GM23338 (cell line): ENCODE data around the gene CORO7. TPM values are rescaled to one million over a fixed set of nuclear protein-coding genes. Genes with fewer than 3 reads are reported as not detected.

Experiments used
- ATAC-seq: fragments of 200-7000 bp; cut with Tn5 transposase; 3 replicates; pipeline ENCODE4 v1.9.1; 2020
- DNase-seq: peaks from one replicate; pipeline ENCODE4 v3.0.0-alpha.2; 2015; ENCODE audit warnings: low spot score
- H2AFZ ChIP-seq: fragments of 200-600 bp; sonication (generic); 2 replicates; pipeline ENCODE4 v1.8.0; 2016; ENCODE audit warnings: antibody characterized with exemption, mild to moderate bottlenecking, moderate library complexity
- H3F3A ChIP-seq: fragments of 200-600 bp; sonication (generic); replicated peaks from 2 replicates; pipeline ENCODE4 v1.8.0; 2017; ENCODE audit warnings: antibody characterized with exemption, mixed run types, low read depth
- H3K27ac ChIP-seq: fragments of 200-600 bp; sonication (generic); 2 replicates; pipeline ENCODE4 v1.6.1; 2016; ENCODE audit warnings: low read depth
- H3K27me3 ChIP-seq: fragments of 200-600 bp; sonication (generic); 2 replicates; pipeline ENCODE4 v1.8.0; 2016; ENCODE audit warnings: mild to moderate bottlenecking, mixed run types, moderate library complexity; ENCODE audit not compliant: insufficient read depth
- H3K36me3 ChIP-seq: fragments of 200-600 bp; sonication (generic); 2 replicates; pipeline ENCODE4 v1.8.0; 2016; ENCODE audit warnings: mild to moderate bottlenecking; ENCODE audit not compliant: insufficient read depth
- H3K4me1 ChIP-seq: fragments of 200-600 bp; sonication (generic); 2 replicates; pipeline ENCODE4 v1.8.0; 2016; ENCODE audit warnings: mild to moderate bottlenecking, moderate library complexity; ENCODE audit not compliant: insufficient read depth
- H3K4me2 ChIP-seq: fragments of 200-600 bp; sonication (generic); 2 replicates; pipeline ENCODE4 v1.7.1; 2017; ENCODE audit warnings: mixed run types
- H3K4me3 ChIP-seq: fragments of 200-600 bp; sonication (generic); 2 replicates; pipeline ENCODE4 v1.6.1; 2016; ENCODE audit warnings: mixed run types
- H3K79me2 ChIP-seq: fragments of 200-600 bp; sonication (generic); replicated peaks from 2 replicates; pipeline ENCODE4 v1.8.0; 2017; ENCODE audit warnings: mild to moderate bottlenecking; ENCODE audit not compliant: insufficient read depth
- H3K9me2 ChIP-seq: fragments of 200-600 bp; sonication (generic); 2 replicates; pipeline ENCODE4 v1.8.0; 2017; ENCODE audit not compliant: insufficient read depth
- H4K20me1 ChIP-seq: fragments of 200-600 bp; sonication (generic); replicated peaks from 2 replicates; pipeline ENCODE4 v1.8.0; 2017; ENCODE audit warnings: mild to moderate bottlenecking; ENCODE audit not compliant: insufficient read depth
- H3K27ac Mint-ChIP-seq: 2 replicates; pipeline ENCODE4 v1.8.0; 2020; ENCODE audit warnings: inconsistent platforms, mild to moderate bottlenecking, moderate library complexity, mixed read lengths
- H3K27me3 Mint-ChIP-seq: 3 replicates; pipeline ENCODE4 v1.8.0; 2022; ENCODE audit warnings: low read depth, mild to moderate bottlenecking, moderate library complexity, mixed read lengths, inconsistent platforms; ENCODE audit not compliant: insufficient read depth, poor library complexity
- H3K36me3 Mint-ChIP-seq: 3 replicates; pipeline ENCODE4 v1.8.0; 2021; ENCODE audit warnings: low read depth, mild to moderate bottlenecking, inconsistent platforms, moderate library complexity, mixed read lengths
- H3K4me1 Mint-ChIP-seq: 3 replicates; pipeline ENCODE4 v1.8.0; 2020; ENCODE audit warnings: mild to moderate bottlenecking, inconsistent platforms, mixed read lengths
- H3K4me3 Mint-ChIP-seq: 3 replicates; pipeline ENCODE4 v1.8.0; 2021; ENCODE audit warnings: moderate library complexity, mild to moderate bottlenecking, inconsistent platforms, mixed read lengths
- H3K9me3 Mint-ChIP-seq: 3 replicates; pipeline ENCODE4 v1.8.0; 2020; ENCODE audit warnings: moderate library complexity, mild to moderate bottlenecking, inconsistent platforms, mixed read lengths
- CREB1 ChIP-seq: fragments of 250-450 bp; sonication (Bioruptor Pico); IDR thresholded peaks from 2 replicates; pipeline ENCODE4 v1.5.0; 2020; ENCODE audit warnings: low read depth, mild to moderate bottlenecking, moderate library complexity
- ETS1 ChIP-seq: IDR thresholded peaks from 2 replicates; pipeline ENCODE4 v1.6.1; 2016; ENCODE audit warnings: antibody characterized with exemption
- EZH2 ChIP-seq: fragments of 200-600 bp; sonication (generic); IDR thresholded peaks from one replicate; pipeline ENCODE4 v1.8.0; 2017; ENCODE audit warnings: antibody characterized with exemption, mild to moderate bottlenecking, low read depth; ENCODE audit not compliant: unreplicated experiment
- EZH2phosphoT487 ChIP-seq: fragments of 200-600 bp; sonication (generic); IDR thresholded peaks from one replicate; pipeline ENCODE4 v1.8.1; 2018; ENCODE audit warnings: antibody characterized with exemption; ENCODE audit not compliant: unreplicated experiment
- JUNB ChIP-seq: IDR thresholded peaks from one replicate; pipeline ENCODE4 v1.6.1; 2016; ENCODE audit warnings: antibody characterized with exemption; ENCODE audit not compliant: unreplicated experiment
- NANOG ChIP-seq: IDR thresholded peaks from 2 replicates; pipeline ENCODE4 v1.6.1; 2016; ENCODE audit warnings: antibody characterized with exemption, borderline replicate concordance
- POLR2AphosphoS5 ChIP-seq: IDR thresholded peaks from 2 replicates; pipeline ENCODE4 v1.6.1; 2016; ENCODE audit warnings: antibody characterized with exemption, low read depth
- REST ChIP-seq: IDR thresholded peaks from one replicate; pipeline ENCODE4 v1.6.1; 2018; ENCODE audit warnings: antibody characterized with exemption; ENCODE audit not compliant: unreplicated experiment
- STAT1 ChIP-seq: IDR thresholded peaks from one replicate; pipeline ENCODE4 v1.6.1; 2016; ENCODE audit warnings: antibody characterized with exemption; ENCODE audit not compliant: unreplicated experiment
- ZNF114 ChIP-seq: fragments of 250-450 bp; sonication (Bioruptor Pico); IDR thresholded peaks from 2 replicates; pipeline ENCODE4 v1.5.0; 2020; ENCODE audit warnings: mild to moderate bottlenecking, moderate library complexity
- ZNF331 ChIP-seq: fragments of 250-450 bp; sonication (Bioruptor Pico); IDR thresholded peaks from 2 replicates; pipeline ENCODE4 v1.5.0; 2020; ENCODE audit warnings: low read depth, mild to moderate bottlenecking, moderate library complexity
- ZNF462 ChIP-seq: fragments of 250-450 bp; sonication (Bioruptor Pico); IDR thresholded peaks from 2 replicates; pipeline ENCODE4 v1.5.0; 2020; ENCODE audit warnings: mild to moderate bottlenecking, moderate library complexity
- polyA plus RNA-seq: library from polyadenylated mRNA; unstranded; fragments of >200 nt; fragmentation: Nextera tagmentation; extraction: Ambion mirVana; gene quantifications from 2 replicates; pipeline ENCODE4 v1.2.1, GENCODE V29; 2016
- total RNA-seq: library from RNA; depleted of rRNA; stranded (reverse); fragments of >200 nt; shearing (Covaris generic); gene quantifications from 2 replicates; pipeline ENCODE4 v1.2.3, GENCODE V29; 2014
- TF ChIP-seq, protein P1 (sequence below), 2 experiments: fragments of 200-600 bp in 1 of 2; sonication (generic) in 1 of 2; conservative IDR thresholded peaks; 2 replicates each; pipeline versions ENCODE4 v1.5.1 to v1.6.1; 2016 to 2017; ENCODE audit warnings: antibody characterized with exemption in 2 of 2, low read depth in 2 of 2, mild to moderate bottlenecking in 2 of 2, moderate library complexity in 1 of 2

The CORO7 gene
- total and polyA plus RNA-seq, 2 experiments from 2014 or later, result 14.2 to 46.4 TPM

DNA sequence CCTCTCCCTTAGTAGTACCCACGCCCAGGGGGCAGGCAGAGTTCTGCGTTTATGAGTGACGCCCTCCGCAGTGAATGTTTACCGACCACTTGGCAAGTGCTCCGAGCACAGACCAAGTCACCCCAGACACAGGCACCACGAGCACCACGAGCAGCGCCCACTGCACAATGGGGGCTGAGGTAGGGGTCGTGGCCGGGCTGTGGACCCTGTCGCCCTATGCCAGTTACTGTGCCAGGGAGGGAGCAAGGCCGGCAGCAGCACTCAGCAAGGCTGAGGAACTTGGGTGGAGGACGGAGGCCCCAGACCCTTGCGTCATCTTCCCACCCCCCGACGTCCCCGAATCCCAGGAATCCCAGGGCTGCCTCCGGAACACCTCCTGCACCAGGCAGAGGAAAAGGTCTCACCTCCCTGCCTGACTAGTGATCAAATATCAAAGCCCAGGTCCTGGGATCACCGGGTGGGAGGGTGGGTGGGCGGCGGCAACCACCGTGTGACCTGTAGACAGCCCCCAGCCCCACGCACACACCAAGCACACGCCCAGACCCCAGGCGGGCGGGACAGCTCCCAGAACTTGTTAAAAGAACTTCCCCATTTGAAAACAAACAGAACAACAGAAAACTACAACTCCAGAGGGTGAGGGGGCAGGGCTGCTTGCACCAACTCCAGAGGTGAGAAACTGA lies 39.4 kb downstream of the CORO7 start:
- 0 out of 2 replicates have a peak, but pooled peaks cover 13% of the 10 kb centered on the region for H3F3A ChIP-seq
- H3K4me1 Mint-ChIP-seq, result peaks cover 60% of the 10 kb centered on the region
- H3K27me3 ChIP-seq, result peaks cover 3% of the 10 kb centered on the region; the same call in 1 of the 2 replicates
- H3K4me1 ChIP-seq, result peaks cover 55% of the 10 kb centered on the region
- no peaks in the 10 kb centered on the region for H3K9me3 Mint-ChIP-seq
- H3K27ac ChIP-seq, result peak overlapping the region; percentile 76; the same call in 1 of the 2 replicates
- no peaks in the 10 kb centered on the region for H3K36me3 ChIP-seq
- peak; percentile 5 for ATAC-seq
- peaks cover 24% of the 10 kb centered on the region for H3K27me3 Mint-ChIP-seq
- H2AFZ ChIP-seq, result no peak overlapping the region
- H3K4me3 ChIP-seq, result no peak overlapping the region
- peak overlapping the region; percentile 93 for H3K27ac Mint-ChIP-seq
- H3K4me3 Mint-ChIP-seq, result peak overlapping the region; percentile 46; the same call in 2 of the 3 replicates
- H3K79me2 ChIP-seq, result peaks cover 15% of the 10 kb centered on the region
- H3K36me3 Mint-ChIP-seq, result peaks cover 3% of the 10 kb centered on the region; the same call in 2 of the 3 replicates
- H4K20me1 ChIP-seq, result no peaks in the 10 kb centered on the region; the same call in 1 of the 2 replicates
- no peak for DNase-seq
- H3K9me2 ChIP-seq, result no peaks in the 10 kb centered on the region
- H3K4me2 ChIP-seq, result peak overlapping the region; percentile 48; the same call in 1 of the 2 replicates
- TF ChIP-seq REST (no peak), ZNF462 (no peak), EZH2phosphoT487 (no peak), ZNF114 (CRISPR knock-in tag) (no peak), STAT1 (no peak), NANOG (no peak), CREB1 (CRISPR knock-in tag) (no peak), ETS1 (no peak), JUNB (no peak), ZNF331 (CRISPR knock-in tag) (no peak), EZH2 (no peak), POLR2AphosphoS5 (no peak)
- TF ChIP-seq, protein P1, sequence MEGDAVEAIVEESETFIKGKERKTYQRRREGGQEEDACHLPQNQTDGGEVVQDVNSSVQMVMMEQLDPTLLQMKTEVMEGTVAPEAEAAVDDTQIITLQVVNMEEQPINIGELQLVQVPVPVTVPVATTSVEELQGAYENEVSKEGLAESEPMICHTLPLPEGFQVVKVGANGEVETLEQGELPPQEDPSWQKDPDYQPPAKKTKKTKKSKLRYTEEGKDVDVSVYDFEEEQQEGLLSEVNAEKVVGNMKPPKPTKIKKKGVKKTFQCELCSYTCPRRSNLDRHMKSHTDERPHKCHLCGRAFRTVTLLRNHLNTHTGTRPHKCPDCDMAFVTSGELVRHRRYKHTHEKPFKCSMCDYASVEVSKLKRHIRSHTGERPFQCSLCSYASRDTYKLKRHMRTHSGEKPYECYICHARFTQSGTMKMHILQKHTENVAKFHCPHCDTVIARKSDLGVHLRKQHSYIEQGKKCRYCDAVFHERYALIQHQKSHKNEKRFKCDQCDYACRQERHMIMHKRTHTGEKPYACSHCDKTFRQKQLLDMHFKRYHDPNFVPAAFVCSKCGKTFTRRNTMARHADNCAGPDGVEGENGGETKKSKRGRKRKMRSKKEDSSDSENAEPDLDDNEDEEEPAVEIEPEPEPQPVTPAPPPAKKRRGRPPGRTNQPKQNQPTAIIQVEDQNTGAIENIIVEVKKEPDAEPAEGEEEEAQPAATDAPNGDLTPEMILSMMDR (conservative IDR thresholded peaks at IDR 0.05; ENCODE audit: low read depth in 2 of 2), result no peak
